Measurements from ENCODE around the gene FGFR2. TPM values are rescaled to one million over a fixed set of nuclear protein-coding genes. Genes with fewer than 3 reads are reported as not detected.

FGFR2 gene
- total and polyA plus RNA-seq, 2 of the 4 experiments (the other 2 are of a cell fraction), result not detected

DNA sequence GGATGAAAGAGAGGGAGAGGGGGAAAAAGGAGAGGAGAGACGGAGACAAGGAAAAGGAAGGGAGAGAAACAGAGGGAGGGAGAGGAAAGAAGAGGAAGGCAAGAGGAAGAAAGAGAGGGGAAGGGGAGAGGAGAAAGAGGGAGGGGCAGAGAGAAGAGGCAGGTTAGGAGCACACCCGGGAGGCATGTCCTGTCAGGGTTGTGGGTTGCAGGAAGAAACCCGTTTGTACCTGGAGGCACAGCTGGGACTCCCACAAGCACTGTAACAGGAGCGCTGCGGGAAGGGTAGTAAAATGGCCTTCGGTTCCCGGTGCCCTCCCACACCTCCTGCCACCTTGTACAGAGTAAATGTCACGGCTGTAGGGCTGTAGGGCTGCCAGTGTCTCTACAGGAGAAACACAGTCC lies 24.7 kb downstream of the FGFR2 start:
- Histone ChIP-seq H3K4me3 (ENCODE audit: insufficient read depth, low read depth, low read length) (no peak overlapping the region), H3K4me2 (ENCODE audit: low read depth, low read length) (no peak overlapping the region), H3K9ac (ENCODE audit: low read depth, low read length) (no peak overlapping the region), H4K8ac (ENCODE audit: low read depth in 2 of 2, low read length in 2 of 2) (no peak overlapping the region), H3K9me3 (ENCODE audit: control insufficient read depth, insufficient read depth, low read length) (peaks cover 32% of the 10 kb centered on the region), H3K4me1 (ENCODE audit: control insufficient read depth, insufficient read depth, low read length) (no peaks in the 10 kb centered on the region), H4K5ac (ENCODE audit: low read depth, low read length) (no peak overlapping the region), H3K18ac (ENCODE audit: low read depth, low read length) (no peak overlapping the region), H4K20me1 (ENCODE audit: insufficient read depth, low read length) (no peaks in the 10 kb centered on the region), H3K23ac (ENCODE audit: low read depth, low read length) (no peak overlapping the region), H2AK5ac (ENCODE audit: low read depth, low read length) (no peak overlapping the region), H3K27ac (ENCODE audit: insufficient read depth, low read length) (no peak overlapping the region), H3K56ac (ENCODE audit: extremely low read depth, insufficient read depth, low read length) (no peak overlapping the region), H3K4ac (ENCODE audit: low read depth, low read length) (no peak overlapping the region), H2BK120ac (ENCODE audit: low read depth, low read length) (no peak overlapping the region), H3K9me1 (ENCODE audit: insufficient read depth, low read length) (no peaks in the 10 kb centered on the region), H3K14ac (replicated peaks; ENCODE audit: low read depth, low read length) (no peak overlapping the region), H4K91ac (ENCODE audit: insufficient read depth, low read depth, low read length) (no peak overlapping the region), H3K27me3 (ENCODE audit: control insufficient read depth, insufficient read depth, low read length) (no peaks in the 10 kb centered on the region), H3K79me1 (ENCODE audit: low read depth in 1 of 2, low read length in 2 of 2) (no peaks in the 10 kb centered on the region), H2BK5ac (ENCODE audit: low read depth, low read length, poor library complexity, severe bottlenecking) (no peak overlapping the region), H2BK15ac (ENCODE audit: low read depth, low read length) (no peak overlapping the region), H3K36me3 (ENCODE audit: control insufficient read depth, insufficient read depth, low read length) (no peaks in the 10 kb centered on the region), H2BK20ac (ENCODE audit: low read depth, low read length) (no peak overlapping the region), H2AFZ (replicated peaks; ENCODE audit: low read length, poor library complexity) (no peak overlapping the region), H2AK9ac (replicated peaks; ENCODE audit: low read depth, low read length, poor library complexity) (no peak overlapping the region)
- CTCF ChIA-PET, result no interaction called here
- ATAC-seq (ENCODE audit: low read depth) (no peak), DNase-seq (no peak)
- dilution Hi-C loops (cut with HindIII; ENCODE audit: low sequenced_read_pairs, unreplicated experiment), result no loop called here
- WGBS, 2 experiments (ENCODE audit: extremely low coverage in 2 of 2, insufficient read length in 1 of 2), result 100% methylated on average over 1 of the region's 8 CpGs; no CpG with 5 or more reads in 1 of the 2 experiments
- intact Hi-C loops (cut with micrococcal nuclease), result no loop called here
- TF ChIP-seq MAZ (IDR thresholded peaks at IDR 0.05; ENCODE audit: borderline replicate concordance, low read depth, low read length) (no peak), FOS (IDR thresholded peaks at IDR 0.05; ENCODE audit: low read depth, low read length) (no peak), RFX5 (IDR thresholded peaks at IDR 0.05; ENCODE audit: low read depth, low read length) (no peak), RCOR1 (IDR thresholded peaks at IDR 0.05; ENCODE audit: insufficient replicate concordance, low read length) (no peak), POLR2A (IDR thresholded peaks at IDR 0.05; ENCODE audit: low read depth, low read length) (no peak), NFE2L2 (IDR thresholded peaks at IDR 0.05; ENCODE audit: low read depth, low read length) (no peak), CEBPB (IDR thresholded peaks at IDR 0.05; ENCODE audit: low read depth, low read length) (no peak), MAFK (IDR thresholded peaks at IDR 0.05; ENCODE audit: low read depth, low read length) (no peak), CHD1 (IDR thresholded peaks at IDR 0.05; ENCODE audit: low read depth, low read length) (no peak), RAD21 (IDR thresholded peaks at IDR 0.05; ENCODE audit: low read length) (no peak), SMC3 (IDR thresholded peaks at IDR 0.05; ENCODE audit: low read depth, low read length) (no peak), BHLHE40 (IDR thresholded peaks at IDR 0.05; ENCODE audit: low read depth, low read length) (no peak), MXI1 (IDR thresholded peaks at IDR 0.05; ENCODE audit: borderline replicate concordance, low read depth, low read length) (no peak)
- TF ChIP-seq, protein P1, sequence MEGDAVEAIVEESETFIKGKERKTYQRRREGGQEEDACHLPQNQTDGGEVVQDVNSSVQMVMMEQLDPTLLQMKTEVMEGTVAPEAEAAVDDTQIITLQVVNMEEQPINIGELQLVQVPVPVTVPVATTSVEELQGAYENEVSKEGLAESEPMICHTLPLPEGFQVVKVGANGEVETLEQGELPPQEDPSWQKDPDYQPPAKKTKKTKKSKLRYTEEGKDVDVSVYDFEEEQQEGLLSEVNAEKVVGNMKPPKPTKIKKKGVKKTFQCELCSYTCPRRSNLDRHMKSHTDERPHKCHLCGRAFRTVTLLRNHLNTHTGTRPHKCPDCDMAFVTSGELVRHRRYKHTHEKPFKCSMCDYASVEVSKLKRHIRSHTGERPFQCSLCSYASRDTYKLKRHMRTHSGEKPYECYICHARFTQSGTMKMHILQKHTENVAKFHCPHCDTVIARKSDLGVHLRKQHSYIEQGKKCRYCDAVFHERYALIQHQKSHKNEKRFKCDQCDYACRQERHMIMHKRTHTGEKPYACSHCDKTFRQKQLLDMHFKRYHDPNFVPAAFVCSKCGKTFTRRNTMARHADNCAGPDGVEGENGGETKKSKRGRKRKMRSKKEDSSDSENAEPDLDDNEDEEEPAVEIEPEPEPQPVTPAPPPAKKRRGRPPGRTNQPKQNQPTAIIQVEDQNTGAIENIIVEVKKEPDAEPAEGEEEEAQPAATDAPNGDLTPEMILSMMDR (conservative IDR thresholded peaks at IDR 0.05; ENCODE audit: low read depth, low read length), result no peak
- TF ChIP-seq, protein P2, sequence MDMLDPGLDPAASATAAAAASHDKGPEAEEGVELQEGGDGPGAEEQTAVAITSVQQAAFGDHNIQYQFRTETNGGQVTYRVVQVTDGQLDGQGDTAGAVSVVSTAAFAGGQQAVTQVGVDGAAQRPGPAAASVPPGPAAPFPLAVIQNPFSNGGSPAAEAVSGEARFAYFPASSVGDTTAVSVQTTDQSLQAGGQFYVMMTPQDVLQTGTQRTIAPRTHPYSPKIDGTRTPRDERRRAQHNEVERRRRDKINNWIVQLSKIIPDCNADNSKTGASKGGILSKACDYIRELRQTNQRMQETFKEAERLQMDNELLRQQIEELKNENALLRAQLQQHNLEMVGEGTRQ (IDR thresholded peaks at IDR 0.05; ENCODE audit: low read depth, low read length), result no peak
- TF ChIP-seq, protein P3, sequence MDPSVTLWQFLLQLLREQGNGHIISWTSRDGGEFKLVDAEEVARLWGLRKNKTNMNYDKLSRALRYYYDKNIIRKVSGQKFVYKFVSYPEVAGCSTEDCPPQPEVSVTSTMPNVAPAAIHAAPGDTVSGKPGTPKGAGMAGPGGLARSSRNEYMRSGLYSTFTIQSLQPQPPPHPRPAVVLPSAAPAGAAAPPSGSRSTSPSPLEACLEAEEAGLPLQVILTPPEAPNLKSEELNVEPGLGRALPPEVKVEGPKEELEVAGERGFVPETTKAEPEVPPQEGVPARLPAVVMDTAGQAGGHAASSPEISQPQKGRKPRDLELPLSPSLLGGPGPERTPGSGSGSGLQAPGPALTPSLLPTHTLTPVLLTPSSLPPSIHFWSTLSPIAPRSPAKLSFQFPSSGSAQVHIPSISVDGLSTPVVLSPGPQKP (IDR thresholded peaks at IDR 0.05; ENCODE audit: borderline replicate concordance, low read depth, low read length), result no peak
- BruUV-seq (replicated peaks), result no TSS peak
- POLR2A ChIA-PET (ENCODE audit: unreplicated experiment), result no interaction called here
- in situ Hi-C loops (cut with MboI; ENCODE audit: low sequenced_read_pairs), result no loop called here

Data from IMR-90 (cell line).